HepG2 (cell line): ENCODE data around the gene CEL. TPM values are rescaled to one million over a fixed set of nuclear protein-coding genes. Genes with fewer than 3 reads are reported as not detected.
A peak's percentile ranks its signal among the peaks of the same experiment; 100 is the strongest.

Source experiments
- ATAC-seq: fragments of 200-7000 bp; cut with Tn5 transposase; 3 replicates; pipeline ENCODE4 v1.9.1; 2020; ENCODE audit warnings: mild to moderate bottlenecking, moderate library complexity
- BruUV-seq: library from RNA; stranded (reverse); fragments of 400-500 nt; replicated peaks from 2 replicates; lab custom pipeline; 2021; lab: Mats Ljungman, UMichigan
- CTCF ChIA-PET: fragments of 300-600 bp; formaldehyde crosslinking; extraction: SDS; loops from one replicate; lab custom pipeline; 2021; ENCODE audit warnings: low total read pairs, inconsistent platforms, low intra/inter-chr PET ratio; lab: Yijun Ruan, JAX
- POLR2A ChIA-PET: fragments of 350-600 bp; sonication (Branson Sonifier 250); formaldehyde crosslinking; loops from one replicate; lab custom pipeline; 2020; ENCODE audit warnings: antibody characterized with exemption, inconsistent platforms; lab: Yijun Ruan, JAX
- DNase-seq: peaks from one replicate; pipeline ENCODE4 v3.0.0-alpha.2; 2015; ENCODE audit warnings: low spot score
- FAIRE-seq: peaks from 3 replicates; lab custom pipeline; 2011; peaks lifted over from hg19 to GRCh38; lab: Jason Lieb, UNC
- H2AFZ ChIP-seq: one replicate; pipeline ENCODE4 v1.6.1; 2011; ENCODE audit warnings: low read length, inconsistent platforms
- H3K27ac ChIP-seq: fragments of 300-600 bp; 3 replicates; pipeline ENCODE4 v1.8.0; 2011; ENCODE audit warnings: mixed run types, mild to moderate bottlenecking, mixed read lengths, low read length, inconsistent platforms; ENCODE audit not compliant: insufficient read depth; ENCODE audit errors: extremely low read length
- H3K27me3 ChIP-seq, 2 experiments: fragments of 200-600 bp in 1 of 2; 2 replicates in 1 of 2; 3 replicates in 1 of 2; pipeline versions ENCODE4 v1.6.0 to v1.8.0; 2011; ENCODE audit warnings: low read length in 2 of 2, mild to moderate bottlenecking in 2 of 2, moderate library complexity in 2 of 2, inconsistent platforms in 1 of 2; ENCODE audit not compliant: insufficient read depth in 2 of 2, control insufficient read depth in 1 of 2
- H3K36me3 ChIP-seq, 2 experiments: fragments of 200-600 bp in 1 of 2; replicated peaks in 1 of 2; 2 replicates in 1 of 2; 3 replicates in 1 of 2; pipeline versions ENCODE4 v1.5.1 to v1.8.0; 2011; ENCODE audit warnings: low read length in 2 of 2, inconsistent platforms in 1 of 2; ENCODE audit not compliant: insufficient read depth in 2 of 2, control insufficient read depth in 1 of 2
- H3K4me1 ChIP-seq: 2 replicates; pipeline ENCODE4 v1.5.1; 2012; ENCODE audit warnings: low read length, inconsistent platforms; ENCODE audit not compliant: insufficient read depth
- H3K4me2 ChIP-seq: 2 replicates; pipeline ENCODE4 v1.6.0; 2011; ENCODE audit warnings: low read depth, low read length, inconsistent platforms
- H3K4me3 ChIP-seq, 3 experiments: fragments of 200-600 bp in 1 of 3; sonication (generic), shearing (Covaris generic) in 1 of 3; replicated peaks in 1 of 3; 2 replicates each; pipeline ENCODE4 v1.5.1; 2011 to 2016; ENCODE audit warnings: low read length in 3 of 3, inconsistent platforms in 2 of 3, low read depth in 2 of 3, mild to moderate bottlenecking in 2 of 3, control low read depth in 1 of 3, mixed read lengths in 1 of 3; ENCODE audit not compliant: insufficient read depth in 1 of 3
- H3K79me2 ChIP-seq: one replicate; pipeline ENCODE4 v1.6.1; 2011; ENCODE audit warnings: low read length, inconsistent platforms; ENCODE audit not compliant: insufficient read depth
- H3K9ac ChIP-seq: 2 replicates; pipeline ENCODE4 v1.6.0; 2011; ENCODE audit warnings: mild to moderate bottlenecking, low read depth, low read length, inconsistent platforms; ENCODE audit not compliant: insufficient read depth
- H3K9me3 ChIP-seq: 2 replicates; pipeline ENCODE4 v1.5.1; 2012; ENCODE audit warnings: mild to moderate bottlenecking, low read length
- H4K20me1 ChIP-seq: 2 replicates; pipeline ENCODE4 v1.6.0; 2011; ENCODE audit warnings: inconsistent platforms, mild to moderate bottlenecking, low read length, moderate library complexity; ENCODE audit not compliant: insufficient read depth
- CHD4 ChIP-seq: fragments of 200-600 bp; sonication (generic); IDR thresholded peaks from 2 replicates; pipeline ENCODE4 v1.7.0; 2017; ENCODE audit warnings: mild to moderate bottlenecking, low read length, borderline replicate concordance
- ELF1 ChIP-seq: sonication (generic); formaldehyde crosslinking; IDR thresholded peaks from 2 replicates; pipeline ENCODE4 v1.4.0; 2020; ENCODE audit warnings: missing genetic modification reagents
- GTF3A ChIP-seq: sonication (generic); formaldehyde crosslinking; conservative IDR thresholded peaks from 2 replicates; pipeline ENCODE4 v1.4.0; 2020; ENCODE audit warnings: mild to moderate bottlenecking, missing genetic modification reagents
- HNRNPL ChIP-seq: fragments of 200-400 bp; formaldehyde crosslinking; IDR thresholded peaks from 2 replicates; pipeline ENCODE4 v1.6.1; 2017; ENCODE audit warnings: mild to moderate bottlenecking, low read depth, low read length
- RBFOX2 ChIP-seq: fragments of 200-400 bp; formaldehyde crosslinking; IDR thresholded peaks from 2 replicates; pipeline ENCODE4 v1.6.1; 2017; ENCODE audit warnings: low read depth, mild to moderate bottlenecking, low read length
- ZNF564 ChIP-seq: sonication (generic); formaldehyde crosslinking; IDR thresholded peaks from 2 replicates; pipeline ENCODE4 v1.8.1; 2023; ENCODE audit warnings: mild to moderate bottlenecking, missing genetic modification reagents
- ZNF772 ChIP-seq: sonication (generic); formaldehyde crosslinking; IDR thresholded peaks from 2 replicates; pipeline ENCODE4 v1.5.0; 2020; ENCODE audit warnings: mild to moderate bottlenecking, missing genetic modification reagents
- WGBS: methylation state at CpG from one replicate; pipeline ENCODE4 v1.1.6; 2017; ENCODE audit warnings: low lambda C conversion rate; 5-methylcytosine and 5-hydroxymethylcytosine counted together
- in situ Hi-C: cut with HindIII; loops from 2 replicates; pipeline ENCODE4 v1.10.0; 2017; ENCODE audit warnings: low pct_unique_long_range_greater_than_20kb; ENCODE audit not compliant: extremely low pct_ligation_motif_present
- intact Hi-C: fragments of 100-400 bp; cut with micrococcal nuclease; formaldehyde crosslinking; loops from one replicate; pipeline ENCODE4 v1.10.0; 2022; ENCODE audit not compliant: unreplicated experiment
- polyA plus RNA-seq, 8 experiments: library from polyadenylated mRNA; depleted of rRNA in 3 of 8; stranded (reverse) in 7 of 8; unstranded in 1 of 8; fragments of >200 nt; fragmentation: Illumina TruSeq in 4 of 8; extraction: Trizol in 4 of 8; gene quantifications; 2 replicates each; pipeline versions ENCODE4 v1.2.1 to v1.2.3, GENCODE V29; 2011 to 2016; ENCODE audit warnings: low read depth in 4 of 8, missing spikeins in 1 of 8, mixed read lengths in 1 of 8; ENCODE audit not compliant: insufficient read depth in 1 of 8
- total RNA-seq, 5 experiments: library from RNA; depleted of rRNA; stranded (reverse); fragments of >200 nt; fragmentation: Illumina TruSeq; extraction: Trizol; gene quantifications; 2 replicates each; pipeline ENCODE4 v1.2.3, GENCODE V29; 2016; ENCODE audit warnings: low read depth in 1 of 5
- TF ChIP-seq, protein P1 (sequence below): sonication (generic); formaldehyde crosslinking; IDR thresholded peaks from 2 replicates; pipeline ENCODE4 v1.8.1; 2022; ENCODE audit warnings: low read depth, mild to moderate bottlenecking, missing genetic modification reagents
- TF ChIP-seq, protein P2 (sequence below): IDR thresholded peaks from 2 replicates; pipeline ENCODE4 v1.6.1; 2016; ENCODE audit warnings: missing biosample characterization, missing genetic modification reagents, low read depth

The CEL gene
- total and polyA plus RNA-seq, 2 of the 13 experiments (the other 11 are each of a cell fraction or from before 2014, with no cell fraction given): 0.63 to 1.5 TPM

DNA sequence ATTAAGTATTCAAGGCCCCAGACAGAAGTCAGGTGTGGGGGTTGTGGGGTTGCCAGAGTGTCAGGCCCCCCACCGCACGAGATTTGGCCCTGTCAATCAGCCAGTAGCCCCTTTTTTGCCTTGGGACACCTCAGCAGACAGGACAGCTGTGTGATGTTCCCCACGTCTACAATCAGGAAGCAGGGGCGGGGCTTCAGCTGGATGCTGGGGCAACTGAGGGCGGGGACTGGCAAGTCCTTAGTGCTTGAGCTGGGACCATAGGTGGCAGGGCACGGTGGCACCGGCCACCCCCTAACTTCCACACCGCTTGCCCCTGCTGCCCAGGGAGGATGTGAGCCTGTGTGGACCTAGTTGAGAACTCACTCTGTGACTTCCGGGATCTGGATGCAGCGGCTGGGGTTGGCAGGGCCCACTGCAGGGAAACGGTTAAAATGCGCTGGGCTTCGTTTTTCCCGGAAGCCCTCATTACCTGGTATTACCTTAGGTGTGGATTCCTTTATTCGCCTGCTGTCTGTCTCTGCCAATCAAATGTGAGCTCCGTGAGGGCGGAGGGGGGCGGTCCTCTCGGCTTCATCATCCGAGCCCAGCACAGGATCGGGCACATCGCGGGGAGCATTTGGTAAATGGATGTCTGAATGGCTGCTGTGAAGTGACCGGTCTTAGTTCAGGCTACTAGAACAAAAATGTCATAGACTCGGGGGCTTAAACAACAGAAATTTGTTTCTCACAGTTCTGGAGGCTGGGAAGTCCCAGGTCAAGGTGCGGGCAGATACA, 38.5 kb upstream of the CEL start:
- Histone ChIP-seq H3K4me2 (peak overlapping the region; percentile 47; the same call in 1 of the 2 replicates), H3K27ac (no peak overlapping the region), H3K4me1 (peaks cover 29% of the 10 kb centered on the region), H3K27me3 (0 out of 5 replicates have a peak, but pooled peaks cover 0 to 6% of the 10 kb centered on the region in 2 experiments), H3K79me2 (no peaks in the 10 kb centered on the region)
- no TSS peak for BruUV-seq
- 58% methylated on average over 22 of the region's 26 CpGs for WGBS
- no peak for TF ChIP-seq GTF3A
- peak; percentile 72; the same call in 1 of the 2 replicates for TF ChIP-seq ZNF564 (CRISPR knock-in tag)
- 0 out of 2 replicates have a peak, but pooled peaks have one; percentile 26 for TF ChIP-seq RBFOX2
- TF ChIP-seq, protein P1, sequence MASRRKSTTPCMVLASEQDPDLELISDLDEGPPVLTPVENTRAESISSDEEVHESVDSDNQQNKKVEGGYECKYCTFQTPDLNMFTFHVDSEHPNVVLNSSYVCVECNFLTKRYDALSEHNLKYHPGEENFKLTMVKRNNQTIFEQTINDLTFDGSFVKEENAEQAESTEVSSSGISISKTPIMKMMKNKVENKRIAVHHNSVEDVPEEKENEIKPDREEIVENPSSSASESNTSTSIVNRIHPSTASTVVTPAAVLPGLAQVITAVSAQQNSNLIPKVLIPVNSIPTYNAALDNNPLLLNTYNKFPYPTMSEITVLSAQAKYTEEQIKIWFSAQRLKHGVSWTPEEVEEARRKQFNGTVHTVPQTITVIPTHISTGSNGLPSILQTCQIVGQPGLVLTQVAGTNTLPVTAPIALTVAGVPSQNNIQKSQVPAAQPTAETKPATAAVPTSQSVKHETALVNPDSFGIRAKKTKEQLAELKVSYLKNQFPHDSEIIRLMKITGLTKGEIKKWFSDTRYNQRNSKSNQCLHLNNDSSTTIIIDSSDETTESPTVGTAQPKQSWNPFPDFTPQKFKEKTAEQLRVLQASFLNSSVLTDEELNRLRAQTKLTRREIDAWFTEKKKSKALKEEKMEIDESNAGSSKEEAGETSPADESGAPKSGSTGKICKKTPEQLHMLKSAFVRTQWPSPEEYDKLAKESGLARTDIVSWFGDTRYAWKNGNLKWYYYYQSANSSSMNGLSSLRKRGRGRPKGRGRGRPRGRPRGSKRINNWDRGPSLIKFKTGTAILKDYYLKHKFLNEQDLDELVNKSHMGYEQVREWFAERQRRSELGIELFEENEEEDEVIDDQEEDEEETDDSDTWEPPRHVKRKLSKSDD (CRISPR knock-in tag): no peak
- TF ChIP-seq CHD4: no peak
- peak; percentile 79 for TF ChIP-seq HNRNPL
- TF ChIP-seq ZNF772 (CRISPR knock-in tag): no peak
- 0 out of 2 replicates have a peak, but pooled peaks have one; percentile 34 for TF ChIP-seq ELF1 (CRISPR knock-in tag)
- TF ChIP-seq, protein P2, sequence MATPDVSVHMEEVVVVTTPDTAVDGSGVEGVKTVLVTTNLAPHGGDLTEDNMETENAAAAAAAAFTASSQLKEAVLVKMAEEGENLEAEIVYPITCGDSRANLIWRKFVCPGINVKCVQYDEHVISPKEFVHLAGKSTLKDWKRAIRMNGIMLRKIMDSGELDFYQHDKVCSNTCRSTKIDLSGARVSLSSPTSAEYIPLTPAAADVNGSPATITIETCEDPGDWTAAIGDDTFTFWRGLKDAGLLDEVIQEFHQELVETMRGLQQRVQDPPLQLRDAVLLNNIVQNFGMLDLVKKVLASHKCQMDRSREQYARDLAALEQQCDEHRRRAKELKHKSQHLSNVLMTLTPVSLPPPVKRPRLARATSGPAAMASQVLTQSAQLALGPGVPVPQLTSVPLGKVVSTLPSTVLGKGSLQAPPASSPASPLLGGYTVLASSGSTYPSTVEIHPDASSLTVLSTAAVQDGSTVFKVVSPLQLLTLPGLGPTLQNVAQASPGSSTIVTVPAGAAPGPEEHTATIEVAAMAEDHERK (CRISPR knock-in tag): no peak
- TF ChIP-seq, all 625 proteins: peak for 4
- Histone ChIP-seq H3K9me3 (no peaks in the 10 kb centered on the region), H3K4me3 (peak overlapping the region in 1 of 3 experiments; percentile 23; a peak in 1 of 6 replicates), H2AFZ (no peak overlapping the region), H4K20me1 (no peaks in the 10 kb centered on the region), H3K9ac (no peak overlapping the region), H3K36me3 (no peaks in the 10 kb centered on the region)
- ChIA-PET POLR2A (interaction anchor here (1.2 to 2.5 kb wide), 2 partner anchors 7 to 126 kb away, joined by 4 to 27 read pairs; partner anchors contain the start of gene GTF3C5), CTCF (interaction anchor here (0.7 to 2.9 kb wide), 4 partner anchors 26 to 157 kb away, joined by 3 to 50 read pairs (median 4); partner anchors contain the start of gene GFI1B)
- in situ Hi-C loops: no loop called here
- DNase-seq (no peak), FAIRE-seq (no peak), ATAC-seq (peak; percentile 22; the same call in 2 of the 3 replicates)
- intact Hi-C loops: no loop called here
